Measurements from ENCODE around the gene MDGA2. TPM values are rescaled to one million over a fixed set of nuclear protein-coding genes. Genes with fewer than 3 reads are reported as not detected.
"Not testable (repeated sequence)": the region's sequence is repeated elsewhere in the genome, so short reads cannot be mapped to it uniquely, and the experiment has no call there.

MDGA2 gene
- total RNA-seq, 2 donors from 2014 or later, result not detected

DNA sequence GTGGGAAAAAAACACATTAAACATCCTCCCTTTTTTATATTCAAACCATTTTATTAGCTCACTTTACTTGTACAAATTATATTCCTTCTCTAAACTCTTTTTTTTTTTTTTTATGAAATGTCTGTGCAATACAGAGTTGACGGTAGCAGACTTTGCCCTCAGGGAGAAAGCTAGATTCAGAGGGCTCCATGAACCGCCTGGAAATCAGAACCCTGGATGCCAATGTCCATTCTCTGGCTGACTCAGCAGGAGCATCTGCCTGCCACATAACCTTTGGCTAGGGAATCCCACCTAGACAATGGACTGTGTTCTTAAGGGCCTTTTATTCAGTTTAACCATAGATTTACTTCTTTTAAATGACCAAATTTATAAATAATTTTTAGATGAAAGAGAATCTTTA, 467.0 kb downstream of the MDGA2 start:
- Histone ChIP-seq H3K36me3 (no peaks in the 10 kb centered on the region), H3K27ac (no peak overlapping the region), H3K4me1 (no peaks in the 10 kb centered on the region), H3K27me3 (no peaks in the 10 kb centered on the region), H3K4me3 (no peak overlapping the region), H3K9me3 (no peaks in the 10 kb centered on the region)
- TF ChIP-seq, protein P1, sequence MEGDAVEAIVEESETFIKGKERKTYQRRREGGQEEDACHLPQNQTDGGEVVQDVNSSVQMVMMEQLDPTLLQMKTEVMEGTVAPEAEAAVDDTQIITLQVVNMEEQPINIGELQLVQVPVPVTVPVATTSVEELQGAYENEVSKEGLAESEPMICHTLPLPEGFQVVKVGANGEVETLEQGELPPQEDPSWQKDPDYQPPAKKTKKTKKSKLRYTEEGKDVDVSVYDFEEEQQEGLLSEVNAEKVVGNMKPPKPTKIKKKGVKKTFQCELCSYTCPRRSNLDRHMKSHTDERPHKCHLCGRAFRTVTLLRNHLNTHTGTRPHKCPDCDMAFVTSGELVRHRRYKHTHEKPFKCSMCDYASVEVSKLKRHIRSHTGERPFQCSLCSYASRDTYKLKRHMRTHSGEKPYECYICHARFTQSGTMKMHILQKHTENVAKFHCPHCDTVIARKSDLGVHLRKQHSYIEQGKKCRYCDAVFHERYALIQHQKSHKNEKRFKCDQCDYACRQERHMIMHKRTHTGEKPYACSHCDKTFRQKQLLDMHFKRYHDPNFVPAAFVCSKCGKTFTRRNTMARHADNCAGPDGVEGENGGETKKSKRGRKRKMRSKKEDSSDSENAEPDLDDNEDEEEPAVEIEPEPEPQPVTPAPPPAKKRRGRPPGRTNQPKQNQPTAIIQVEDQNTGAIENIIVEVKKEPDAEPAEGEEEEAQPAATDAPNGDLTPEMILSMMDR (IDR thresholded peaks at IDR 0.05), result no peak
- no peak for DNase-seq (ENCODE audit: low spot score)

DNA sequence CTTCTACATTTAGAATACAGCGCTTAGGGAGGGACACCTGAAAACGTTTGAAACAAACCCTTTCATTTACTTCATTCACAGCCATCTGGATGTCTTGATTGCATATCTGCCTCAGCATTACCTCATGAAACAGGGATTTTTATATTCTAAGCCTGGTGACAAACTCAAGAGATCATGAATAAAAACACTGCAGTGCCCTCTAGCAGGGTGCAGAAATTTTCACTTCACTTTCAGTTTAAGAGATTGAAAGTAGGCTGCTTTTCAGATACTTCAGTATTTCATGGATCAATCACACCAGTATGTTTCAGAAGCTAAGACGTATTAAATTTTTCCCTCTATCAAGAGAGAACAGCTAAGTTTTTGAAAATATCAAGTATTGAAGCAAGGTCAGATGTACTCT, 467.8 kb downstream of the MDGA2 start:
- Histone ChIP-seq H3K27me3 (no peaks in the 10 kb centered on the region), H3K36me3 (no peaks in the 10 kb centered on the region), H3K4me1 (no peaks in the 10 kb centered on the region), H3K9me3 (no peaks in the 10 kb centered on the region), H3K27ac (no peak overlapping the region), H3K4me3 (no peak overlapping the region)
- no peak for DNase-seq (ENCODE audit: low spot score)
- TF ChIP-seq, protein P1 (IDR thresholded peaks at IDR 0.05), result no peak

DNA sequence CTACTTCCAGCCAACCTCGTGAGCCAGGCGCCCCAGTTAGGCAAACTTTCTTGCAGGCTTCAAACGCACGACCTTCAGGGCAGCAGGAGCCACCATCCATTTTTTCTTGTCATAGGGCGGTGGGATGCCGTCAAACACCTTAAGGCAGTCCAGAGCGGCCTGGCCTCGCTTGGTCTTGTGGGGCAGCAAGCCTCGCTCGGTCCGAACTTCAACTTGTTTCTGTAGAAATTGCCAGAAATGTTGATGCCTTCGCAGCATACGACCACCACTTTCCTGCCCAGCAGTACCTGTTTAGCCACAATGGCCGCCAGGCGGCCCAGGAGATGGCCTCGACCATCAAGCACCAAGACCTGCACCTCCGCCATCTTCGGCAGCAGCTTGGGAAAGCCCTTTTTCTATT, 474.7 kb downstream of the MDGA2 start:
- Histone ChIP-seq H3K4me1 (no peaks in the 10 kb centered on the region), H3K27me3 (no peaks in the 10 kb centered on the region), H3K4me3 (no peak overlapping the region), H3K27ac (no peak overlapping the region), H3K9me3 (no peaks in the 10 kb centered on the region), H3K36me3 (no peaks in the 10 kb centered on the region)
- TF ChIP-seq, protein P1 (IDR thresholded peaks at IDR 0.05), result no peak
- DNase-seq (ENCODE audit: low spot score), result no peak

DNA sequence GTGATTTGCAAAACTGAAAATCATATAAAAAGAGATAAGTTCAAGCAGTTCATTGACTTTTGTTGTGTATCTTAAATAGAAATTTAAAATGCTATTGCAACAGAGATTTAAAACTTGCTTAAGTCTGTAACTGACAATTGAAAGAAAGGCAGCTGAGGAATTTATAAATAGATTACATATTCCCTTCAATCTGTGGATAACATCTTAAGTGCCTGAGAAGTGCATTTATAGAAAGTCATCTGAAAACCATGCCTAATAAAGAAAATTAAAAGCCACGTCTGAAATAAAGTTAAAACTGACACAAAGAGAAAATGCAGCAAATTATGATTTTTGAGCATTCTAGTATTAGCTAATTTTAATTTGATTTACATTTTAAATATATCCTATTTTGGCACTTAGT, 479.8 kb downstream of the MDGA2 start:
- H3K27ac ChIP-seq, result no peak overlapping the region
- TF ChIP-seq, protein P1 (IDR thresholded peaks at IDR 0.05), result no peak
- no peaks in the 10 kb centered on the region for H3K4me1 ChIP-seq
- H3K27me3 ChIP-seq, result no peaks in the 10 kb centered on the region
- no peaks in the 10 kb centered on the region for H3K9me3 ChIP-seq
- H3K4me3 ChIP-seq, result no peak overlapping the region
- no peaks in the 10 kb centered on the region for H3K36me3 ChIP-seq
- no peak for DNase-seq (ENCODE audit: low spot score)

DNA sequence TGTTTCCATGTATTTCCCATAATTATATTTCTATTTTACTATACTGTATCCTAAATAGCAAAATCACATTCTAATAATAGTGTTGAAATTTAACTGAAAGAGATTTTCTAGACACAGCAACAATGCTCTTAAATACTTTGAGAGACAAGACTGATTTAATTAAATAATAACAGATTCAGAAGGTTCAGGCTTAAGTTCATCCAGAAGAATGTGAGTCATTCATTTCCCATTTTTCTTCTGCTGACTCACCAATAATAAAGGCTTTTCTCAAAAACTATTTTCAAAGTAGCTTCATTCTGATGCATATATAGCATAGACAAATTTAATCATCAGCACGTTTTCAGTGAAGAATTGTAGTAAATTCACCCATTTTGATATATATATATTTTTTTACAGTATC, 481.4 kb downstream of the MDGA2 start:
- DNase-seq (ENCODE audit: low spot score), result no peak
- H3K36me3 ChIP-seq, result no peaks in the 10 kb centered on the region
- H3K27ac ChIP-seq, result no peak overlapping the region
- no peaks in the 10 kb centered on the region for H3K27me3 ChIP-seq
- TF ChIP-seq, protein P1 (IDR thresholded peaks at IDR 0.05), result no peak
- H3K9me3 ChIP-seq, result no peaks in the 10 kb centered on the region
- H3K4me3 ChIP-seq, result no peak overlapping the region
- no peaks in the 10 kb centered on the region for H3K4me1 ChIP-seq

DNA sequence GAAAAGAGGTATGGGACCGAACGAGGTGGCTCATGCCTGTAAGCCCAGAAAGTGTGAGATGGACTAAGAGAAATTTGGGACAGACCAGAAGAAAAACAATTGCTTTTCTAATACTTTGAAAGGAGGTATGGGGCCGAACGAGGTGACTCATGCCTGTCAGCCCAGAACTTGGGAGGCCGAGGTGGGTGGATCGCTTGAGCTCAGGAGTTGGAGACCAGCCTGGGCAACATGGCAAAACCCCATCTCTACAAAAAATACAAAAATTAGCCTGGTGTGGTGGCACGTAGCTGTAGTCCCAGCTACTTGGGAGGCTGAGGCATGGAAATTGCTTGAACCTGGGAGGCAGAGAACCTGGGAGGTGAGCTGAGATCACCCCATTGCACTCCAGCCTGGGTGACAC, 483.2 kb downstream of the MDGA2 start:
- not testable (repeated sequence) for H3K4me3 ChIP-seq; H3K27me3 ChIP-seq; H3K9me3 ChIP-seq; H3K36me3 ChIP-seq; H3K4me1 ChIP-seq; DNase-seq (ENCODE audit: low spot score); H3K27ac ChIP-seq
